Dendritic cell treated with granulocyte-macrophage colony-stimulating factor and Interleukin-4, amounts not matched to agents 40 ng/mL and 50 ng/mL, for 4 days (primary cell): ENCODE results near the gene TRAFD1.

Experiments
- H3K27ac Mint-ChIP-seq: one replicate; pipeline ENCODE4 v1.8.0; 2022; ENCODE audit warnings: mild to moderate bottlenecking, mixed read lengths
- H3K27me3 Mint-ChIP-seq: one replicate; pipeline ENCODE4 v1.8.0; 2022; ENCODE audit warnings: mild to moderate bottlenecking, mixed read lengths
- H3K36me3 Mint-ChIP-seq: one replicate; pipeline ENCODE4 v1.8.0; 2022; ENCODE audit warnings: low read depth, mixed read lengths
- H3K4me1 Mint-ChIP-seq: one replicate; pipeline ENCODE4 v1.8.0; 2022; ENCODE audit warnings: low read depth, mixed read lengths
- H3K4me3 Mint-ChIP-seq: one replicate; pipeline ENCODE4 v1.8.0; 2022; ENCODE audit warnings: mild to moderate bottlenecking, moderate library complexity, mixed read lengths
- H3K9me3 Mint-ChIP-seq: one replicate; pipeline ENCODE4 v1.8.0; 2022; ENCODE audit warnings: mixed read lengths
- intact Hi-C: fragments of 100-400 bp; cut with micrococcal nuclease; formaldehyde crosslinking; loops from one replicate; pipeline ENCODE4 v1.15.0; 2022

Gene TRAFD1

GRCh38 chr12:112159146-112159541 is 33.8 kb downstream of the TRAFD1 start:
- H3K27me3 Mint-ChIP-seq = no peaks in the 10 kb centered on the region
- H3K4me1 Mint-ChIP-seq = no peaks in the 10 kb centered on the region
- H3K36me3 Mint-ChIP-seq = peaks cover 95% of the 10 kb centered on the region
- H3K9me3 Mint-ChIP-seq = peaks cover 11% of the 10 kb centered on the region
- intact Hi-C loops = no loop called here
- no peak overlapping the region for H3K27ac Mint-ChIP-seq
- no peak overlapping the region for H3K4me3 Mint-ChIP-seq

DNA sequence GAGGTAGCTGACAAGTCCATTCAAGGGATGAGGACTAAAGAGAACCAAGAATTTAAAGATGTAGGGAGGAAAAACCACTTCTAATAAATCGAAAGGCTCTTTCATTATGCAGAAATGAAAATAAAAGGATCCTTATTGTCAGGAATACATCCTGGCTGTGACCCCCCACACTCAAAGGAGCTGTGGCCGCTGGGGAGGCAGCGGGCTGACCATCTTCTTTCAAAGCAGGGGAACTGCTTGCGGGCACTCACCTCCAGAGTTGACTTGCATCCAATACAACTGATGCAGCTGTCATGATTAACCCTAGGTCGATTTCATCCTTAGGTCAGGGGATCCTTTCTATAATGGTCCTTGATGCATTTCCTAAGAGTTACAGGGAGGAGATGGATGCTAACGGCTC is 35.3 kb downstream of the TRAFD1 start:
- H3K4me1 Mint-ChIP-seq = no peaks in the 10 kb centered on the region
- H3K9me3 Mint-ChIP-seq = peaks cover 11% of the 10 kb centered on the region
- intact Hi-C loops = no loop called here
- no peak overlapping the region for H3K27ac Mint-ChIP-seq
- peaks cover 90% of the 10 kb centered on the region for H3K36me3 Mint-ChIP-seq
- no peak overlapping the region for H3K4me3 Mint-ChIP-seq
- H3K27me3 Mint-ChIP-seq = no peaks in the 10 kb centered on the region

GRCh38 chr12:112161711-112162110 is 36.4 kb downstream of the TRAFD1 start:
- peak overlapping the region; percentile 16 for H3K27ac Mint-ChIP-seq
- H3K4me3 Mint-ChIP-seq = no peak overlapping the region
- H3K4me1 Mint-ChIP-seq = no peaks in the 10 kb centered on the region
- intact Hi-C loops = no loop called here
- peaks cover 11% of the 10 kb centered on the region for H3K9me3 Mint-ChIP-seq
- peaks cover 90% of the 10 kb centered on the region for H3K36me3 Mint-ChIP-seq
- no peaks in the 10 kb centered on the region for H3K27me3 Mint-ChIP-seq

GRCh38 chr12:112162241-112162790 is 37.0 kb downstream of the TRAFD1 start:
- H3K27ac Mint-ChIP-seq = no peak overlapping the region
- no peak overlapping the region for H3K4me3 Mint-ChIP-seq
- no peaks in the 10 kb centered on the region for H3K27me3 Mint-ChIP-seq
- intact Hi-C loops = no loop called here
- H3K9me3 Mint-ChIP-seq = peaks cover 11% of the 10 kb centered on the region
- no peaks in the 10 kb centered on the region for H3K4me1 Mint-ChIP-seq
- peaks cover 90% of the 10 kb centered on the region for H3K36me3 Mint-ChIP-seq

DNA sequence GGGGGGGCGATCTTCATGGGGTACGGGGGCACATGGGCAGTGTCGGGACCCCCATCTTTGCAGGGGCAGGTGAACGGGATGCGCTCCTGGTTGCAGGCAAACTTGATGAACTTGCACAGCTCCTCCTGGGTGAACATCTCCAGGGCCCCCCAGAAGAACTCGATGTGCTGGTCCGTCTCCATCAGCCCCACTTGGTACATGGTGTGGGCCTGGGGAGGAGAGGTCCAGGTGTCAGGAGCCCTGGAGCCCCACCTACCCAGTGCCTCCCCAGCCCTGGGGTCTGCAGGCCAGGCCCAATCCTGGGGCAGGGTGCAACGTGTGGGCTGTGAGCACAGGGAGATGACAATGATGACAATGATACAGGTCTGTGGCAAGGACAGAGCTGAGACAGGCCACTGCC is 37.7 kb downstream of the TRAFD1 start:
- no peak overlapping the region for H3K27ac Mint-ChIP-seq
- H3K4me3 Mint-ChIP-seq = no peak overlapping the region
- peaks cover 4% of the 10 kb centered on the region for H3K9me3 Mint-ChIP-seq
- H3K36me3 Mint-ChIP-seq = peaks cover 90% of the 10 kb centered on the region
- H3K4me1 Mint-ChIP-seq = no peaks in the 10 kb centered on the region
- H3K27me3 Mint-ChIP-seq = no peaks in the 10 kb centered on the region
- intact Hi-C loops = no loop called here

DNA sequence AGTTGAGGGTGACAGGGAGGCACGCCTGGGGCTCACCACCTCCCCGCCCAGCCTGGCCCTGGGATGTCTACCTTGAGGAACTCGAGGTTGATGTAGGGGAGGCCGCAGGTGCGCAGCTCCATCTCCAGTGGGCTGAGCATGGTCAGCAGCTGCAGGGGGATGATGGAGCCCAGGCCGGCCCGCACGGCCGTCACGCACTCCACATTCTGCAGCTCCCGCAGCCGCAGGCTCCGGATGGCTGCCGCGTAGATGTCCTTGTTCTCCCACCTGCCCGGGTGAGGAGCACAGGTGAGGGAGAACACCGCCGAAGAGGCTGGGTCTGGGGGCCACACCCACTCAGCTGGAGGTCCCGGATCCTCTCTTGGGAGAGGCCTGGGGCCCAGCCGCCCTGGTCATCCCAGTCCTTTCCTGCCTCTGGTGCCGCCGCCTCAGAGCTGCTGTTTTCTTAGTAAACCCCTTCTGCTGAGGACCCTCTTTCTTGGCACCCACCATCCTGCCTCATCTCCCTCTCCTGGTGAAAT is 38.2 kb downstream of the TRAFD1 start:
- H3K27me3 Mint-ChIP-seq = no peaks in the 10 kb centered on the region
- H3K9me3 Mint-ChIP-seq = no peaks in the 10 kb centered on the region
- no peaks in the 10 kb centered on the region for H3K4me1 Mint-ChIP-seq
- intact Hi-C loops = no loop called here
- no peak overlapping the region for H3K27ac Mint-ChIP-seq
- H3K4me3 Mint-ChIP-seq = no peak overlapping the region
- peaks cover 90% of the 10 kb centered on the region for H3K36me3 Mint-ChIP-seq

DNA sequence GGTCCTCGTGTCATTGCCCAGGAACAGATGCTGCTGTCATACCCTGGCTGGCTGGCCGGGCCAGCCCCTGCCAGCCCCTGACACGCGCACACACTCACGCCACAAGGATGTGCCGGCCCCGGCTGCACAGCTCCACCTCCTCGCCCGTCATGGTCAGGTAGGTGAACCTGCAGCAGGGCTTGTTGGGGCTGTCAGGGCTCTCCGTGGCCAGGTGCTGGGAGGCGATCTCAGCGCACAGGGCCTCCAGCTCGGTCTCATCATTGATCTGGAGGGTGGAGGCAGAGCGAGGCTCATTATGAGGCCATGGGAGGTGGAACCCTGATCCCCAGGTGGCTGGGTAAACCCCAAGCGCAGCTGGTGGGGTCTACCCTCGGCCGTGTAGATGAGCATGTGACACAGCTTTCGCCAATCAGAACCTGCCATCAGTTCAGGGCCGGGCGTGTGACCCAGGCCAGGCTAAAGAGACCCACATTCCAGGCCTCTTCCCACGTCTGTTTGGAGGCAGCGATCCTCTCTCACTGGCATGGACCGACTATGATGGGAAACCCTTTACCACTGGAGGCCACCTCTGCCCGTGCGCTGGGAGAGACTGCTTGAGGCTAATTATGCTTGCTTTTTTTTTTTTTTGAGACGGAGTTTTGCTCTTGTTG is 38.8 kb downstream of the TRAFD1 start:
- Mint-ChIP-seq H3K27me3 (no peaks in the 10 kb centered on the region), H3K4me1 (no peaks in the 10 kb centered on the region), H3K36me3 (peaks cover 90% of the 10 kb centered on the region), H3K4me3 (no peak overlapping the region), H3K9me3 (no peaks in the 10 kb centered on the region), H3K27ac (no peak overlapping the region)
- intact Hi-C loops = no loop called here

GRCh38 chr12:112165624-112166023 is 40.3 kb downstream of the TRAFD1 start:
- Mint-ChIP-seq H3K27me3 (no peaks in the 10 kb centered on the region), H3K9me3 (no peaks in the 10 kb centered on the region), H3K27ac (peak overlapping the region; percentile 36), H3K4me1 (no peaks in the 10 kb centered on the region), H3K4me3 (no peak overlapping the region), H3K36me3 (peaks cover 94% of the 10 kb centered on the region)
- intact Hi-C loops = no loop called here

DNA sequence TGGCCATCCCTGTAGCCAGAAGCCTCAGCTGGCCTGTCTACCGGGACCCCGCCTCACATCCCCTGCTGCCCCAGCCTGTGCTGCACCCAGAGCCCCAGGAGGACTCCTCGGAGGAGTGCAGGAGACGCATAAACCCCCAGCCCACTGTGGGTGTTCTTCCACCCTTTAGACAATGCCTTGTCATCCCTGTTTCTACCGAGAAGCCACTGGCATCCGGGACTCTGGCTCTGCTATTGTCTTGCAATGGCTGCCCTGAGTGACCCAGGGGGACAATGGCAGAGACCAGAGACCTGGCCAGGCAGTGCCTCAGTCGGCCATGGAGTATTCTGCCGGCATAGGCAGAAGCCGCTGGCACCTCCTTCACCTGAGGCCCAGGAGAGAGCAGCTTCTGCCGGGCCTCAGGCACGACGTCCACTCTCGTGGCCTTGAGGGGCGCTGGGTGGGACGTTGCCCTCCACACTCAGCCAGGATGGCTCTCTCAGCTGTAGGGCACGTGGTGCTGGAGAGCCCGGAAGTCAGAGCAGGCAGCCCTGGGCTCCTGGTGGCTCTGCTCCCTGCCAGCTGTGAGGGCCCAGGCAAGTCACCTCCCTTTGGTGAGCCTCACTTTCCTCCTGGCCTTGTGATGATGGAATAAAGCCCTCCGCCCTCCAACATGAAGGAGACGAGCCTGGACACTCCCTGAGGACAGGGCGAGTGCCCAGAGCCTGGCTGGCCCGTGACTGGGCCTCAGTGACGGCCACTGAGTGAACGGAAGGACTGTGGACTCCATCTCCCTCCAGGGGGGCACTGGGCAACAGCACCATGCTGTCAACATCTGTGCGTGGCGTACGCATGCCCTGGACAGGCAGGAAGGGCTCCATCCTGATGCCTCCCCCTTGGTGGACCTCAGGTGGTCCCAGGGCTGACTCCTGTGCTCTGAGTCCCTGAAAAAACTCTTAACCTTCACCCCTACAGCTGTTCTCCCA is 41.0 kb downstream of the TRAFD1 start:
- Mint-ChIP-seq H3K27me3 (no peaks in the 10 kb centered on the region), H3K4me1 (no peaks in the 10 kb centered on the region), H3K27ac (peak overlapping the region; percentile 36), H3K9me3 (no peaks in the 10 kb centered on the region), H3K36me3 (peaks cover 94% of the 10 kb centered on the region), H3K4me3 (no peak overlapping the region)
- intact Hi-C loops = no loop called here

DNA sequence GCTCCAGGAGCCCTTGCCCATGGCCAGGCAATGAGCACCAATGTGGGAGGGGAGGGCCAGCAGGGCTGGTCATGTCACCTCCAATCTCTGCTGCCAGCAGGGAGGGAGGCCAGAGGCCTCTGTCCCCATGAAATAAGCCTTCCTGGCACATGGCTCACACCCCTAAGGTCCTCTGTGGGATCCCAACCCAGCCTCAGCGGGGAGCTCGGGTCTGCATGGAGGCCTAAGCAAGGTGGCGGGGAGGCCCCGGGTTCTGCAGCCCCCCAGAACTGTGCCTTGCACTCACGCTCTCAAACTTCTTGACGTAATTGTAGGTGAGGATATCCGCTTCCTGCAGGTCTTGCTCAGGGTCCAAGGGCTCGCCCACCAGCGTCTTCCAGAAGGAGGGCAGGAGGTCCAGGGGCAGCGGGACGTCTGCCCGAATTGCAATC is 41.7 kb downstream of the TRAFD1 start:
- Mint-ChIP-seq H3K4me1 (no peaks in the 10 kb centered on the region), H3K27ac (no peak overlapping the region), H3K9me3 (no peaks in the 10 kb centered on the region), H3K4me3 (no peak overlapping the region), H3K27me3 (no peaks in the 10 kb centered on the region), H3K36me3 (peaks cover 94% of the 10 kb centered on the region)
- intact Hi-C loops = no loop called here

DNA sequence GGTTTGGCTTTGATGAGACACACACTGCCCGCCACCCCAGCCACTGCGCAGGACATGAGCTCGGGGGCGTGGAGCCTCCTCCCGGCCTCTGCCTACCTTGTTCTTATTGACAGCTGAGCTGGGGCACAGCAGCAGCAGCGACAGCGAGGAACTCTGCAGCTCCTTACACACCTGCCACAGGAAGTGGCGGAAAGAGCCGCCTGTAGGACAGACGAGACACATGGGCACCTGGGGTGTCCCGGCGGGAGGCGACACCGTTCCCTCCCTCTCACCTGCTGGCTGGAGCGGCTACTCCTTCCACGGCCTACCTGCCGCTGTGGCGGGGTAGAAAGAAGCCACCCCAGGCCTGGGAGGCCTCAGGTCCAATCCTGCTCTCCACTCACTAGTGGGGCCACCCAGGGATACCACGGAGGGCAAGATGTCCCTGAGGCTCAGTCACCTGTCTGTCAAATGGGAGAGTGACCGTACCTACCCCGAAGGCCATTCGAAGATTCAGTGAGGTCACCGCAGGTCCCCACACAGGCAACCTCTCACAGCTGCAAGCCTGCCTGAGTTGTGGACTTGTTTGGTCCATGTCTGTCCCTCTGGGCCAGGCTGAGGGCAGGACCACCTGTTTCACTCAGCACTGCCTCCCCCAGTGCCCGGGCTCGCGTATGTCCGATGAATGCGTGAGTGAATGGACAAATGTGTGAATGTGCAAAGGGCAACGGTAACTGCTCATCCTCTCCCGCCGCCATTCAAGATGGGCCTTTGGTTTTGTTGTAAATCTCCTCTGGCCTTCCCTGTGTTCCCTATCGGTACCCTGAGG is 42.6 kb downstream of the TRAFD1 start:
- Mint-ChIP-seq H3K27ac (no peak overlapping the region), H3K27me3 (no peaks in the 10 kb centered on the region), H3K4me3 (no peak overlapping the region), H3K4me1 (no peaks in the 10 kb centered on the region), H3K36me3 (peaks cover 94% of the 10 kb centered on the region), H3K9me3 (no peaks in the 10 kb centered on the region)
- intact Hi-C loops = no loop called here

DNA sequence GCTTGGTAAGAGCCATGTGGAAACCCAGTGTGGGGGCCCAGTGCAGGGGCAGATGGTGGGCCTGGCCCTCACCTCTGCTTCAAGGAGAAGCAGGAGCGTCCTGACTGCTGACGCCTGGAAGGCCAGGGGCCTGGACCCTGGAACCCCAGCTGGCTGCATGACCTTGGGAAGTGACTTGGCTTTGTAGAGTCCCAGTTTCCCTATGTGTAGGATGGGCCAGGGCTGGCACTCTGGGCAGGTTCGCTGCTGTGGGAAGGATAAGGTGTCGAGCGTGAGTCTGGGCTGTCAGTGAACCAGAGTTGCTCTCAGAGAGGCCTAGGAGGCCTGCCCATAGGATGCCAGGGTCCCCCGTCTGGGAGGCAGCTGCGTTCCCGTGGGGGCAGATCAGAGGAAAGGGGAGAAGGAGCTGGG is 43.2 kb downstream of the TRAFD1 start:
- Mint-ChIP-seq H3K4me1 (no peaks in the 10 kb centered on the region), H3K9me3 (no peaks in the 10 kb centered on the region), H3K27ac (no peak overlapping the region), H3K4me3 (no peak overlapping the region), H3K27me3 (no peaks in the 10 kb centered on the region), H3K36me3 (peaks cover 93% of the 10 kb centered on the region)
- intact Hi-C loops = no loop called here

GRCh38 chr12:112169161-112169872 is 44.0 kb downstream of the TRAFD1 start:
- Mint-ChIP-seq H3K27me3 (no peaks in the 10 kb centered on the region), H3K36me3 (peaks cover 93% of the 10 kb centered on the region), H3K9me3 (no peaks in the 10 kb centered on the region), H3K4me1 (no peaks in the 10 kb centered on the region), H3K4me3 (no peak overlapping the region), H3K27ac (no peak overlapping the region)
- intact Hi-C loops = no loop called here
